GM21423 (cell line): ENCODE measurements around the gene TMEFF2.

ENCODE experiments used
- ATAC-seq: cut with Tn5 transposase; IDR thresholded peaks from one replicate; pipeline ENCODE4 v1.9.1; 2021; ENCODE audit warnings: mild to moderate bottlenecking, moderate library complexity; ENCODE audit not compliant: unreplicated experiment

Gene TMEFF2

GRCh38 chr2:191910518-191910917 is 284.2 kb downstream of the TMEFF2 start:
- no peak for ATAC-seq

GRCh38 chr2:191908874-191909273 is 285.9 kb downstream of the TMEFF2 start:
- no peak for ATAC-seq

- no peak for ATAC-seq
These were observed 287.2 kb downstream of the TMEFF2 start for GRCh38 chr2:191907545-191907944.

GRCh38 chr2:191907091-191907490 is 287.6 kb downstream of the TMEFF2 start:
- no peak for ATAC-seq

GRCh38 chr2:191905336-191905735 is 289.4 kb downstream of the TMEFF2 start:
- ATAC-seq: no peak

GRCh38 chr2:191901031-191901430 is 293.7 kb downstream of the TMEFF2 start:
- no peak for ATAC-seq

GRCh38 chr2:191899410-191899809 is 295.3 kb downstream of the TMEFF2 start:
- no peak for ATAC-seq
